A549 treated with AZD2906 at 1 μM for 4 hours (cell line): Measurements from ENCODE around the gene GATD1. TPM values are rescaled to one million over a fixed set of nuclear protein-coding genes. Genes with fewer than 3 reads are reported as not detected.

Experiments used
- total RNA-seq: library from RNA; stranded (reverse); fragments of 200-300 nt; extraction: Qiagen RNA extraction; gene quantifications from 5 replicates; pipeline ENCODE4 v1.2.3, GENCODE V29; 2022

The GATD1 gene, protein sequence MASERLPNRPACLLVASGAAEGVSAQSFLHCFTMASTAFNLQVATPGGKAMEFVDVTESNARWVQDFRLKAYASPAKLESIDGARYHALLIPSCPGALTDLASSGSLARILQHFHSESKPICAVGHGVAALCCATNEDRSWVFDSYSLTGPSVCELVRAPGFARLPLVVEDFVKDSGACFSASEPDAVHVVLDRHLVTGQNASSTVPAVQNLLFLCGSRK
- total RNA-seq: 40.1 to 46.1 TPM (median 41.7 TPM) in 5 replicates

DNA sequence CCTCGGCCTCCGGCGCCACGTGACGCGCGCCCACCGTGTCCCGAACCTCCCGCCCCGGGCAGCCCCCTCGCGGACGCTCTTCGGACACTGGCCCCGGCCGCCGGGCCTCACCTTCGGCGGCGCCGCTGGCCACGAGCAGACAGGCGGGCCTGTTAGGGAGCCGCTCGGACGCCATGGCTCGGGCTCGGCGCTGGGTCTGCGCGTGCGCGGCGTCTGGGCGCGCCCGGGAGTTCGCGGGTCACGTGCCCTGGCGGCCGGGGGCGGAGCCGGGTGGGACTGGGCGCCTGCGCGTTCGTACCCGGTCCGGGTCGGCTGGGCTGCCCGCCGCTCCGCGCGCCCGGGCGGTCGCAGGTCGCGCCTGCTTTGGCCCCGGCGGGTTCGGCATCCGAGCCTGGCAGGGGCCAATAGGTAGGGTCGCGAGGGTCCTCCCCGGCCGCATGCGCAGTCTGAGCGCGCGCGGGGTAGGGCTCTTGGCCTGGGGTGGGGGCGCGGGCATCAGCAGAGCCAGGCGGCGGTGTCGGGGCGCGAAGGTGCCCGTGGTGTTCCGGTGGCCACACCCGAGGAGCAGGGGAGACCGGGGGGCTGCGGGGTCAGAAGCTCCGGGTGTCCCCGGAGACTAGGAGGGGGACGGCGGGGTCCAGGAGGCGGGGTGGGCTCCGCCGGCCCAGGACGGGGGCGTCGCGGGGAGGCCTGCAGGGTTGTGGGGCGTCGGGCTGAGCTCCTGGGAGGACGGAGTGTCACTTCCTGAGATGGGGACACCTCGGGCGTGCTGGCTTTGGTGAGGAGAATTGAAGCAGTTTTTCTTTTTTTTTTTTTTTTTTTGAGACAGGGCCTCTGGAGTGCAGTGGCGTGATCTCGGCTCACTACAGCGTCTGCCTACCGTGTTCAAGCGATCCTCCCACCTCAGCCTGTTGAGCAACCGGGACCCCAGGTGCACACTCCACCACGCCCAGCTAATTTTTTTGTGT is at the start of gene GATD1:
TSS of gene GATD1 (minus strand) at position 200 of the 968 bp plus-strand sequence. CDS start at position 175, 25 bp downstream.

DNA sequence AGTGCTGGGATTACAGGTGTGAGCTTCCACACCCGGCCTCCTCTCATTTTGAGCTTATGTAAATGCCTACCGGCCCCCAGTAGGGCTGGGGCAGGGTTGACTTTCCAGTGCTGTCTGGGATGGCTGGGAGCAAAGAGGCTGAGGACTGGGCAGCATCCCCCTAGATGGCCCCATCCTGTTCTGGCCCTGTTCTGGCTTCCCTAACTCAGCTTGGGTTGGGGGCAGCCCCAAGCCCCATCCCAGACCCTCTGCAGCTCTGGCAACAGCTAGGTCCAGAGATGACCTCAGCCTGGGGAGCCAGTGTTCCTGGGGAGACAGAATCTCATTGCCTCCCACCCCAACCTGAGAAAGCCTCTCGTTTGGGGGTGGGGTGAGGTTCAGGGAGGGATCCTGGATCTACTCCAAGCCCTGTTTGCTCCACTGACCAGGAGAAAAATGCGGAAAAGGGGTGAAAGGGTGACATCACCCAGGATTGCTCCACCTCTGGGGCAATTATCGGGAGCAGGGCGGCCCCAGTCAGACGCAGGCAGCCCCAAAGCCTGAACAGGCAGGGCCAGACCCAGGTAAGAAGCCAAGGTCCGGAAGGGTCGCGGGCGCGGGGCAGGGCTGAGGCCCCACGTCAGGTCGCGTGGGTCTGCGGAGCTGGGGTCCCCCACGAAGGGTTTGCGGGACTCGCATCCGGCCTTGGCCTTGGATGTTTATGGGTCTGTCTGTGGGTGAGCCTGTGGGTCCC is 41.3 kb upstream of the GATD1 start, which contains the start of gene PNPLA2:
TSS of gene PNPLA2 (plus strand) at position 519 of the 733 bp plus-strand sequence. CDS start 805 bp downstream, outside the sequence.

DNA sequence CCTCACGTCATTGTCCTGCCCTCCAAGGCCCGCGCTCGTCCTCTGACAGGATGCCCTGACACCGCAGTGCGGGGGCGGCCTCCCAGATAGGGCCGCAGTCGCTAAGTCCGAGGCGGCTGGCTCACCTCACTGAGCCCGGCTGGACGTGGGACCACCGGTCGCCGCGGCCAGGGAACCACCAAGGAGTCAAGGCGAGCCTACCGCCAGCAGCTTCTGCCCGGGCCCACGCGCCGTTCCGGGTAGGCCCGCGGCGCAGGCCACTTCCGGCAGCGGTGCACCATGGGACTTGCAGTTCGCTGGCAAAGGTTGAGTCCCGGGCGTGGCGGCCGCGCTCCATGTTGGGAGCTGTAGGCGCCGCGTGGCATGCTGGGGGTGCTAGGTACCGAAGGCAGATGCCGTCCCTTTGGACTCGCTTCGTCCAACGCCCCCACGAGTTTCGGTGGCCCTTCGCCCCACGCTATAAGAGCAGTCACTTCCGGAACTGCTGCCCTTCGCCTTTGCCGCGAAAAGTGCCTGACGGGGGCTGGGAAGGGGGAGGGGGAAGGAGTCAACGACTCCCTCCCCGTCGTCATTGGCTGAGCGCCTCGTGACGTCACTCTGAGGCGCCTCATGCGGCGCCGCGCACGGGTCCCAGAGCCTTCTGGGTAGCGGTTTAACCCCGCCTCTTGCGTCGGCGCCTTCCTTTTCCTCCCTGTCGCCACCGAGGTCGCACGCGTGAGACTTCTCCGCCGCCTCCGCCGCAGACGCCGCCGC is 32.2 kb upstream of the GATD1 start, which contains the start of gene RPLP2:
TSS of gene RPLP2 (plus strand) at position 681 of the 753 bp plus-strand sequence. CDS start 268 bp downstream, outside the sequence.

DNA sequence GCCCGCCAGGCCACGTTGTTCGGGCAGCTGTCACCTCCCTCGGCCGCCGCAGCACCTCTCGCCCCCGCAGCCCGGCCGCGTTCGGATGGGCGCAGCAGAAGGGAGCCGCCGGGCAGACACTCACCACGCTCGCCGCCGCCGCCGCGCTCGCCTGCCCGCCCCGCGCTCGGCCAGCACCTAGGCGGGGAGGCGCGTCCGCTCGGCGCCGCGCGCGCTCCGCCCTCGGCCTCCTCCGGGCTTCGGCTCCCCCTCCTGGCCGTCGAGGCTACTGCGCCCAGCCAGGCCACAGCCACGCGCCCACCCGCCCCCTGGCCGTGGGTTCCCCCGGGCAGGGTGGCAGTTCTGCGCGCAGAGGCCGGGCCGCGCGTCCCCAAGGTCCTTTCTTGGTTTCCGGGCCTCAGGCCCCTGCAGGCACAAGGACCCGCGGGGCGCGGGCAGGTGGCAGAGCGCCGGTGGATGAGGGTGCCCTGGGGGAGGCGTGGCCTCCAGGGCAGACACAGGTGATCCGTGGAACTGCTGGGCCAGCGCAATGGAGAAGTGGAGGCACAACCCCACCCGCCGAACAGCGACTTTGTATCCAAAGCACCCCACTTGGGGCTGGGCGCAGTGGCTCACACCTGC is 20.9 kb upstream of the GATD1 start, which contains the start of gene SLC25A22:
TSS of gene SLC25A22 (minus strand) at position 189 of the 621 bp plus-strand sequence. CDS start 3,275 bp downstream, outside the sequence.

DNA sequence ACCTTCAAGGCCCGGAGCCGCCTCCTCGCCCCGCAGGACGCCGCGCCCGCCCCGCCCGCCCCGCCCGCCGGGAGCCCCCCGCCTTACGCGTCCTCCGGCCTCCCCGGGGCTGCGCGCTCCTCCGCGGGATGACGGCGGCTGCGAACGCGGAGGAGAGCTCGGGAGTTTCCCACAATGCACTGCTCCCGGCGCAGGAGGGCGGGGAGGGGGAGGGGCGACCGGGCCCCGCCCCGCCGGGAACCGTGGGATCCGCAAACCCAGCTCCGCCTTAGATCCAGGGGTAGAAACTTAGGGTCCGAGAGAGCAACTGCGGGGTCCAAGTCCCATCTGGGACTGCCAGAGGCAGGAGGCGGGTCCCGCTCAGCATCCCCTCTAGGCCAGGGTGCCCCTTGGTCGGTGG is 12.7 kb upstream of the GATD1 start, which contains the start of gene CEND1:
TSS of gene CEND1 (minus strand) at position 148 of the 400 bp plus-strand sequence. CDS start 1,514 bp downstream, outside the sequence.

DNA sequence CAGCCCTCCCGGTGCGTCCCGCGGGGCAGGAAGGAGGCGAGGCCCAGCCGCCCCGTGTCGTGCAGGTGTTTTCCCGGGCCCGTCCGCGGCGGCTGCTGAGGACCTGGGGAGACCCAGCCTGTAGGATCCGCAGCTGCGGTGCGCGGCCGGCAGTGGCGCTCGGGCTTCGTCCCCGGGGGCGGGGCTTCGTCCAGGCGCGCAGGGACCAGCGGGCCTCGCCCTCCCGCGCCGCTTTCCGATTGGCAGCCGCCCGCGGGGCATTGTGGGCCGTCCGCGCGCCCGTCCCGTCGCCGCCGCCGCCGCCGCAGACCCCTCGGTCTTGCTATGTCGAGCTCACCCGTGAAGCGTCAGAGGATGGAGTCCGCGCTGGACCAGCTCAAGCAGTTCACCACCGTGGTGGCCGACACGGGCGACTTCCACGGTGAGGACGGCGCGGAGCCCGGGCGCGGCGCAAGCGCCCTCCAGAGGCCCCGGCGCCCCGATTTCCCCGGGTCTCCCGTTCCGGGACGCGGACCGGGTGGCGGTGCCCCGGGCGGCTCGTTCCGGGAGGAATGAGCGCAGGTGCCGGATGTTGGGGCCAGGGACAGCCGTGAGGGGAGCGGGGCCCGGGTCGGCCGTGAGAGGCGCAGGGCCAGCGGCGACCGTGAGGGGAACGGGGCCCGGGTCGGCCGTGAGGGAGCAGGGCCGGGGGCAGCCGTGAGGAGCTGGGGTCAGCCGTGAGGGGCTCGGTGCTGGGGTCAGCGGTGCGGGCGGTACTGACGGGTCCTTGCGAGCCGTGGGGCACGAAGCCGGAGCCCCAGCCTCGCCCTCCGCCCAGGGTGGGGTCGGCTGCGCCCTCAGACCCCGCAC is 29.9 kb downstream of the GATD1 start, which contains the start of gene TALDO1:
TSS of gene TALDO1 (plus strand) at position 307 of the 849 bp plus-strand sequence. CDS start at position 325, 18 bp downstream.

Other genes with a start within 250 kb of the GATD1 start
- 118 to 183 TPM (median 159 TPM) in 5 replicates for gene HRAS, start 241.9 kb downstream of the GATD1 start, total RNA-seq
- 0.65 to 1.1 TPM (median 0.94 TPM) in 5 replicates for gene LRRC56, start 240.0 kb downstream of the GATD1 start, total RNA-seq
- 1.4 to 3.0 TPM (median 2.9 TPM) in 5 replicates for gene LMNTD2, start 216.7 kb downstream of the GATD1 start, total RNA-seq
- gene RASSF7, start 216.5 kb downstream of the GATD1 start, total RNA-seq: 48.7 to 64.3 TPM (median 60.3 TPM) in 5 replicates
- 32.6 to 39.0 TPM (median 36.7 TPM) in 5 replicates for gene PHRF1, start 201.0 kb downstream of the GATD1 start, total RNA-seq
- gene IRF7, start 161.5 kb downstream of the GATD1 start, total RNA-seq: 4.5 to 8.4 TPM (median 7.3 TPM) in 5 replicates
- 0.03 to 0.41 TPM (median 0.09 TPM) in 5 replicates for gene CDHR5, start 152.5 kb downstream of the GATD1 start, total RNA-seq
- not detected in 5 replicates for gene SCT, start 150.3 kb downstream of the GATD1 start, total RNA-seq
- 0.20 to 0.34 TPM (median 0.29 TPM) in 5 replicates for gene DRD4, start 140.2 kb downstream of the GATD1 start, total RNA-seq
- 32.1 to 37.2 TPM (median 36.5 TPM) in 5 replicates for gene DEAF1, start 82.3 kb downstream of the GATD1 start, total RNA-seq
- 8.1 to 12.3 TPM (median 10.8 TPM) in 5 replicates for gene TMEM80, start 81.7 kb downstream of the GATD1 start, total RNA-seq
- 75.7 to 126 TPM (median 112 TPM) in 5 replicates for gene EPS8L2, start 71.3 kb downstream of the GATD1 start, total RNA-seq
- gene TALDO1, start 30.0 kb downstream of the GATD1 start, total RNA-seq: 373 to 432 TPM (median 392 TPM) in 5 replicates
- gene CEND1, start 12.6 kb upstream of the GATD1 start, total RNA-seq: 1.6 to 2.9 TPM (median 2.1 TPM) in 5 replicates
- gene SLC25A22, start 20.8 kb upstream of the GATD1 start, total RNA-seq: 21.2 to 36.1 TPM (median 32.3 TPM) in 5 replicates
- 9.0 to 15.5 TPM (median 13.9 TPM) in 5 replicates for gene PIDD1, start 27.7 kb upstream of the GATD1 start, total RNA-seq
- gene RPLP2, start 32.5 kb upstream of the GATD1 start, total RNA-seq: 1,597 to 2,654 TPM (median 2,318 TPM) in 5 replicates
- gene PNPLA2, start 41.4 kb upstream of the GATD1 start, total RNA-seq: 37.0 to 61.7 TPM (median 57.7 TPM) in 5 replicates
- gene CRACR2B, start 50.4 kb upstream of the GATD1 start, total RNA-seq: 3.3 to 7.2 TPM (median 6.2 TPM) in 5 replicates
- gene CD151, start 55.5 kb upstream of the GATD1 start, total RNA-seq: 840 to 907 TPM (median 868 TPM) in 5 replicates
- gene POLR2L, start 65.0 kb upstream of the GATD1 start, total RNA-seq: 554 to 741 TPM (median 647 TPM) in 5 replicates
- gene TSPAN4, start 65.4 kb upstream of the GATD1 start, total RNA-seq: 136 to 205 TPM (median 200 TPM) in 5 replicates
- 72.1 to 77.3 TPM (median 74.4 TPM) in 5 replicates for gene CHID1, start 133.3 kb upstream of the GATD1 start, total RNA-seq
- 26.6 to 35.8 TPM (median 33.6 TPM) in 5 replicates for gene AP2A2, start 148.4 kb upstream of the GATD1 start, total RNA-seq